DOHH2 (cell line): ENCODE measurements around the gene PHF2.

Source experiments
- H3F3A ChIP-seq: fragments of 200-600 bp; sonication (generic), shearing (Covaris generic); 2 replicates; pipeline ENCODE4 v1.6.0; 2016; ENCODE audit warnings: antibody characterized with exemption, mild to moderate bottlenecking; ENCODE audit not compliant: control insufficient read depth, insufficient read depth
- H3K27ac ChIP-seq: fragments of 200-600 bp; sonication (generic); 2 replicates; pipeline ENCODE4 v1.5.1; 2014; ENCODE audit warnings: low read depth, mild to moderate bottlenecking, low read length, moderate library complexity
- H3K27me3 ChIP-seq: fragments of 200-600 bp; sonication (generic); 2 replicates; pipeline ENCODE4 v1.6.1; 2014; ENCODE audit warnings: mild to moderate bottlenecking, low read length, mixed read lengths; ENCODE audit not compliant: control insufficient read depth
- H3K36me3 ChIP-seq: fragments of 200-600 bp; sonication (generic); 2 replicates; pipeline ENCODE4 v1.6.1; 2014; ENCODE audit warnings: mild to moderate bottlenecking, low read length, moderate library complexity, mixed read lengths; ENCODE audit not compliant: control insufficient read depth
- H3K4me1 ChIP-seq: fragments of 200-600 bp; sonication (generic); 2 replicates; pipeline ENCODE4 v1.6.1; 2014; ENCODE audit warnings: mild to moderate bottlenecking, low read length, mixed read lengths; ENCODE audit not compliant: control insufficient read depth
- H3K4me2 ChIP-seq: fragments of 200-600 bp; sonication (generic); 2 replicates; pipeline ENCODE4 v1.6.0; 2014; ENCODE audit warnings: mild to moderate bottlenecking, low read length, moderate library complexity
- H3K4me3 ChIP-seq: fragments of 200-600 bp; sonication (generic); 2 replicates; pipeline ENCODE4 v1.5.1; 2014; ENCODE audit warnings: mild to moderate bottlenecking, low read length, mixed read lengths
- H3K79me2 ChIP-seq: fragments of 200-600 bp; sonication (generic); 2 replicates; pipeline ENCODE4 v1.6.1; 2014; ENCODE audit warnings: mild to moderate bottlenecking, low read length, mixed read lengths; ENCODE audit not compliant: control insufficient read depth
- H3K9me2 ChIP-seq: fragments of 200-600 bp; sonication (generic); replicated peaks from 2 replicates; pipeline ENCODE4 v1.6.1; 2014; ENCODE audit warnings: mild to moderate bottlenecking, low read length, mixed read lengths; ENCODE audit not compliant: control insufficient read depth
- H3K9me3 ChIP-seq: fragments of 200-600 bp; sonication (generic); 2 replicates; pipeline ENCODE4 v1.6.1; 2014; ENCODE audit warnings: antibody characterized with exemption, low read length, mixed read lengths; ENCODE audit not compliant: control insufficient read depth, insufficient read depth
- H4K20me1 ChIP-seq: fragments of 200-600 bp; sonication (generic); 2 replicates; pipeline ENCODE4 v1.6.0; 2014; ENCODE audit warnings: low read depth, mild to moderate bottlenecking, antibody characterized with exemption, low read length, moderate library complexity; ENCODE audit not compliant: control insufficient read depth, insufficient read depth
- CTCF ChIP-seq: fragments of 200-600 bp; sonication (generic); IDR thresholded peaks from one replicate; pipeline ENCODE4 v1.5.1; 2014; ENCODE audit warnings: antibody characterized with exemption, mild to moderate bottlenecking, low read depth, low read length; ENCODE audit not compliant: poor library complexity, severe bottlenecking
- EZH2phosphoT487 ChIP-seq: fragments of 200-600 bp; sonication (generic); IDR thresholded peaks from 2 replicates; pipeline ENCODE4 v1.6.1; 2017; ENCODE audit warnings: borderline replicate concordance, mild to moderate bottlenecking, antibody characterized with exemption, low read length, moderate library complexity, mixed read lengths

Gene PHF2

GRCh38 chr9:93662952-93663572 is 86.7 kb downstream of the PHF2 start:
- Histone ChIP-seq H3K9me3 (no peaks in the 10 kb centered on the region), H3K36me3 (no peaks in the 10 kb centered on the region; the same call in 1 of the 2 replicates), H3K27me3 (no peaks in the 10 kb centered on the region), H3F3A (no peaks in the 10 kb centered on the region), H3K27ac (no peak overlapping the region), H3K4me3 (no peak overlapping the region), H3K79me2 (no peaks in the 10 kb centered on the region), H3K9me2 (no peaks in the 10 kb centered on the region), H3K4me2 (no peak overlapping the region), H4K20me1 (no peaks in the 10 kb centered on the region), H3K4me1 (no peaks in the 10 kb centered on the region)
- no peak for TF ChIP-seq EZH2phosphoT487
- TF ChIP-seq CTCF: no peak

GRCh38 chr9:93663877-93664548 is 87.6 kb downstream of the PHF2 start:
- no peaks in the 10 kb centered on the region for H3K4me1 ChIP-seq
- no peaks in the 10 kb centered on the region; the same call in 1 of the 2 replicates for H3K36me3 ChIP-seq
- H3K27me3 ChIP-seq: no peaks in the 10 kb centered on the region
- H3K4me3 ChIP-seq: no peak overlapping the region
- H3F3A ChIP-seq: no peaks in the 10 kb centered on the region
- no peak overlapping the region for H3K27ac ChIP-seq
- H3K4me2 ChIP-seq: no peak overlapping the region
- no peaks in the 10 kb centered on the region for H4K20me1 ChIP-seq
- H3K9me2 ChIP-seq: no peaks in the 10 kb centered on the region
- no peaks in the 10 kb centered on the region for H3K9me3 ChIP-seq
- H3K79me2 ChIP-seq: no peaks in the 10 kb centered on the region
- TF ChIP-seq CTCF: no peak
- no peak for TF ChIP-seq EZH2phosphoT487

- Histone ChIP-seq H3K9me2 (no peaks in the 10 kb centered on the region), H3F3A (no peaks in the 10 kb centered on the region), H3K27me3 (no peaks in the 10 kb centered on the region), H3K4me3 (no peak overlapping the region), H4K20me1 (no peaks in the 10 kb centered on the region), H3K27ac (no peak overlapping the region), H3K79me2 (no peaks in the 10 kb centered on the region), H3K9me3 (no peaks in the 10 kb centered on the region), H3K4me1 (no peaks in the 10 kb centered on the region), H3K36me3 (no peaks in the 10 kb centered on the region; the same call in 1 of the 2 replicates), H3K4me2 (no peak overlapping the region)
- TF ChIP-seq EZH2phosphoT487: no peak
- no peak for TF ChIP-seq CTCF
Measured at GRCh38 chr9:93664549-93665120, 88.3 kb downstream of the PHF2 start.
